Measurements from ENCODE around the gene BRD8. TPM values are rescaled to one million over a fixed set of nuclear protein-coding genes. Genes with fewer than 3 reads are reported as not detected.

BRD8 gene
- total and polyA plus RNA-seq, 9 donors, result 37.1 to 61.4 (median 44.6) TPM

Other genes with a start within 250 kb of the BRD8 start
- gene FAM13B, start 145.6 kb downstream of the BRD8 start, total RNA-seq, result 18.5 TPM
- 10 to 100 TPM; 16.4 to 25.8 (median 20.0) TPM for gene FAM13B, start 145.6 kb downstream of the BRD8 start, polyA plus RNA-seq (ENCODE audit: insufficient read depth in 1 of 8, insufficient read length in 8 of 8, low replicate concordance in 1 of 8)
- gene WNT8A, start 94.6 kb downstream of the BRD8 start, total RNA-seq, result not detected
- under 1 TPM in 2 of 8 donors, not detected in 6; 0.08 to 0.36 TPM for gene WNT8A, start 94.6 kb downstream of the BRD8 start, polyA plus RNA-seq (ENCODE audit: insufficient read depth in 1 of 8, insufficient read length in 8 of 8, low replicate concordance in 1 of 8)
- 0.44 TPM for gene NME5, start 39.2 kb downstream of the BRD8 start, total RNA-seq
- gene NME5, start 39.2 kb downstream of the BRD8 start, polyA plus RNA-seq (ENCODE audit: insufficient read depth in 1 of 8, insufficient read length in 8 of 8, low replicate concordance in 1 of 8), result 1 to 10 TPM in 2 of 8 donors, under 1 TPM in 6; 0.53 to 1.2 (median 0.65) TPM
- 17.8 TPM for gene KIF20A, start 482 bp upstream of the BRD8 start, total RNA-seq
- 10 to 100 TPM; 15.4 to 36.6 (median 23.9) TPM for gene KIF20A, start 482 bp upstream of the BRD8 start, polyA plus RNA-seq (ENCODE audit: insufficient read depth in 1 of 8, insufficient read length in 8 of 8, low replicate concordance in 1 of 8)
- gene CDC23, start 34.7 kb upstream of the BRD8 start, total RNA-seq, result 32.8 TPM
- 10 to 100 TPM; 31.1 to 37.6 (median 34.4) TPM for gene CDC23, start 34.7 kb upstream of the BRD8 start, polyA plus RNA-seq (ENCODE audit: insufficient read depth in 1 of 8, insufficient read length in 8 of 8, low replicate concordance in 1 of 8)
- gene GFRA3, start 96.0 kb upstream of the BRD8 start, total RNA-seq, result 1.9 TPM
- gene GFRA3, start 96.0 kb upstream of the BRD8 start, polyA plus RNA-seq (ENCODE audit: insufficient read depth in 1 of 8, insufficient read length in 8 of 8, low replicate concordance in 1 of 8), result 10 to 100 TPM in 1 of 8 donors, 1 to 10 TPM in 7; 2.4 to 18.2 (median 7.3) TPM
- gene CDC25C, start 153.2 kb upstream of the BRD8 start, total RNA-seq, result 4.0 TPM
- gene CDC25C, start 153.2 kb upstream of the BRD8 start, polyA plus RNA-seq (ENCODE audit: insufficient read depth in 1 of 8, insufficient read length in 8 of 8, low replicate concordance in 1 of 8), result 1 to 10 TPM; 3.0 to 5.3 (median 3.9) TPM
- 25.8 TPM for gene FAM53C, start 159.6 kb upstream of the BRD8 start, total RNA-seq
- 10 to 100 TPM; 31.5 to 38.8 (median 35.6) TPM for gene FAM53C, start 159.6 kb upstream of the BRD8 start, polyA plus RNA-seq (ENCODE audit: insufficient read depth in 1 of 8, insufficient read length in 8 of 8, low replicate concordance in 1 of 8)
- 54.4 TPM for gene KDM3B, start 174.1 kb upstream of the BRD8 start, total RNA-seq
- gene KDM3B, start 174.1 kb upstream of the BRD8 start, polyA plus RNA-seq (ENCODE audit: insufficient read depth in 1 of 8, insufficient read length in 8 of 8, low replicate concordance in 1 of 8), result 10 to 100 TPM; 44.0 to 65.9 (median 55.7) TPM